AG04450 (cell line): ENCODE data around the gene TTC9. TPM values are rescaled to one million over a fixed set of nuclear protein-coding genes. Genes with fewer than 3 reads are reported as not detected.

Source experiments
- CTCF ChIA-PET: fragments of 300-600, 350-600 bp; formaldehyde crosslinking; extraction: SDS; loops from one replicate; lab custom pipeline; 2022; ENCODE audit warnings: antibody characterized with exemption, inconsistent platforms; lab: Charles Lee
- POLR2A ChIA-PET: fragments of 350-600 bp; formaldehyde crosslinking; extraction: SDS; loops from one replicate; lab custom pipeline; 2021; ENCODE audit warnings: antibody characterized with exemption, inconsistent platforms; lab: Yijun Ruan, JAX
- DNase-seq: peaks from one replicate; pipeline ENCODE4 v3.0.0-alpha.2; 2011; ENCODE audit warnings: low read depth, low spot score
- H3K27ac ChIP-seq: one replicate; pipeline ENCODE4 v1.5.1; 2012; ENCODE audit warnings: low read depth, low read length, control low read depth
- H3K27me3 ChIP-seq: one replicate; pipeline ENCODE4 v1.6.0; 2012; ENCODE audit warnings: low read length; ENCODE audit not compliant: control insufficient read depth, insufficient read depth
- H3K4me3 ChIP-seq: 2 replicates; pipeline ENCODE4 v1.5.1; 2011; ENCODE audit warnings: mild to moderate bottlenecking, low read depth, low read length, control low read depth
- H3K9me3 ChIP-seq: 2 replicates; pipeline ENCODE4 v1.5.1; 2012; ENCODE audit warnings: low read length; ENCODE audit not compliant: control insufficient read depth, insufficient read depth
- CTCF ChIP-seq: IDR thresholded peaks from 2 replicates; pipeline ENCODE4 v1.5.1; 2011; ENCODE audit warnings: low read depth, low read length, control low read depth, inconsistent platforms
- polyA plus RNA-seq: library from polyadenylated mRNA; depleted of rRNA; stranded (reverse); fragments of >200 nt; gene quantifications from 2 replicates; pipeline ENCODE4 v1.2.3, GENCODE V29; 2011

Gene TTC9
- polyA plus RNA-seq, 1 experiment: 0.02 TPM

- Histone ChIP-seq H3K4me3 (no peak overlapping the region), H3K27me3 (no peaks in the 10 kb centered on the region), H3K27ac (no peak overlapping the region), H3K9me3 (no peaks in the 10 kb centered on the region)
- TF ChIP-seq CTCF: no peak
- DNase-seq: no peak
- ChIA-PET CTCF (interaction anchor here (0.5 kb wide), 1 partner anchor 97 kb away, joined by 4 read pairs; no protein-coding TSS in a partner anchor), POLR2A (no interaction called here)
Measured at GRCh38 chr14:70616646-70617045, 25.1 kb upstream of the TTC9 start.

GRCh38 chr14:70618314-70618713, 23.4 kb upstream of the TTC9 start:
- ChIA-PET POLR2A (no interaction called here), CTCF (no interaction called here)
- TF ChIP-seq CTCF: no peak
- no peak for DNase-seq
- Histone ChIP-seq H3K27me3 (no peaks in the 10 kb centered on the region), H3K9me3 (no peaks in the 10 kb centered on the region), H3K27ac (no peak overlapping the region), H3K4me3 (no peak overlapping the region)

GRCh38 chr14:70619708-70620107, 22.0 kb upstream of the TTC9 start:
- no peak overlapping the region for H3K27ac ChIP-seq
- no peaks in the 10 kb centered on the region for H3K27me3 ChIP-seq
- DNase-seq: no peak
- CTCF ChIA-PET: interaction anchor here (0.5 kb wide), 1 partner anchor 198 kb away, joined by 3 read pairs; no protein-coding TSS in a partner anchor
- TF ChIP-seq CTCF: no peak
- no peak overlapping the region for H3K4me3 ChIP-seq
- no peaks in the 10 kb centered on the region for H3K9me3 ChIP-seq
- POLR2A ChIA-PET: no interaction called here

GRCh38 chr14:70622111-70622712, 19.5 kb upstream of the TTC9 start:
- H3K4me3 ChIP-seq: no peak overlapping the region
- no peaks in the 10 kb centered on the region for H3K27me3 ChIP-seq
- no peak for DNase-seq
- POLR2A ChIA-PET: no interaction called here
- H3K27ac ChIP-seq: no peak overlapping the region
- no peaks in the 10 kb centered on the region for H3K9me3 ChIP-seq
- TF ChIP-seq CTCF: peak; percentile 79
- CTCF ChIA-PET: interaction anchor here (1.4 to 2.5 kb wide), 3 partner anchors 90 to 196 kb away, joined by 5 to 10 read pairs (median 9); no protein-coding TSS in a partner anchor

GRCh38 chr14:70624972-70625371, 16.7 kb upstream of the TTC9 start:
- H3K27me3 ChIP-seq: no peaks in the 10 kb centered on the region
- H3K27ac ChIP-seq: no peak overlapping the region
- H3K4me3 ChIP-seq: no peak overlapping the region
- ChIA-PET CTCF (interaction anchor here (0.6 kb wide), 1 partner anchor 194 kb away, joined by 3 read pairs; no protein-coding TSS in a partner anchor), POLR2A (no interaction called here)
- H3K9me3 ChIP-seq: no peaks in the 10 kb centered on the region
- no peak for TF ChIP-seq CTCF
- DNase-seq: no peak
